ENCODE data around the gene TWSG1.

TWSG1 gene

DNA sequence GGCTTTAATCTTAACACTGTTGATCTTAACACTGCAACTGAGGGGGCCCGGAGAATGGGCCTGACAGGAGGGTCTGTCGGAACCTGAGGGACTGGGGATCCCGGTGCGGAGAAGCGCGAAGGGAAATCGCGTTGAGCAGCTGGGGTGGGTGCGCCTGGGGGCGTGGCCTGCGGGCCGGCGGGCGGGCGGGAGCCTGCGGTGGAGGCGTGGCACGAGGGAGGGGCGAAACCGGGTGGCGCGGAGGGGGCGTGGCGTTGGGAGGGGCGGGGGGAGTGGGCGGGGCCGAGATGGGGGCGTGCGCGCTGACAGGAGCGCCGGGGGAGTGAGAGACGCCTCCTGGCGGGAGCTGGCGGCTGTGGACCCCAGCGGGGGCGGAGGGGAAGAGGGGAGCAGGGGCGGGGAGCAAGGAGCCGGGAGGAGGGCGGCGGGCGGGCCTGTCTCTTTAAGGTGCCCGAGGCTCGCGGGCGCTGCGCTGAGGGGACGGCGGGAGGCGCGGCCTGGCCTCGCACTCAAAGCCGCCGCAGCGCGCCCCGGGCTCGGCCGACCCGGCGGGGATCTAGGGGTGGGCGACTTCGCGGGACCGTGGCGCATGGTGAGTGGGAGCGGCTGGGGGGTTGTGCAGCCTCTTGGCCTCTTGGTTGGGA, at the start of gene TWSG1:
TWSG1 (plus strand) TSS at position 445 of the 644 bp plus-strand sequence. CDS start 2,457 bp downstream, outside the sequence.
- no peak for DNase-seq

DNA sequence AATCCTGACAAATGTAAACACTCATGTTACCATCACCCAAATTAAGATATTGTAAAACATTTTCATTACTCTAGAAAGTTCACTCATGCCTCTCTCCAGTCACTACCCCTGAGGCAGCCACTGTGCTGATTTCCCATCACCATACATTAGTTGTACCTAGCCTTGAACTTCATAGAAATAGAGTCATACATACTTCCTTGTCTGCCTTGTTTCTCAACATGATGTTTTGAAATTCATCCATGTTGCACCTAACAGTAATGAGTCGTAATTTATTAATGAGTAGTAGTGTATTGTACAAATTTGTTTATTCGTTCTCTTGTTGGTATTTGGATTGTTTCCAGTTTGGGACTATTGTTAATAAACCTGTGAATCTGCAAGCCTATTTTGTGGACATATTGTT, 49.0 kb upstream of the TWSG1 start:
- DNase-seq: no peak

DNA sequence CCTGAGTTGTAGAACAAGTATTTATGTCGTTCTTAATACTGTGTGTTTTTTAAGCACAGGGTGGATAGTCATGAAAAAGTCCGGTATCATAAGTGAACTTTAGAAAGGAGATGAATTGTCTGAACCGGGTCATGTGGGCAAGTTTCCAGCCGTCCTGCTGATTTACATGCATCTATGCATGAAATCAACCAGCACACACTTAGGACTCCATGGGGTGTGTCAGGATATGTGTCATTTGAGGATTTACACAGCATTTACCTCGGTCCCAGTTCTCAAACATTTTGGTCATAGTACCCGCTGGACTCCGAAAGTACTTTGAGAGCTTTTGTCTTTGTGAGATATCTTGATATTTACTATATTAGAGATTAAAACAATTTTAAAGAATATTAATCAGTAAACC, 47.5 kb upstream of the TWSG1 start:
- no peak for DNase-seq

DNA sequence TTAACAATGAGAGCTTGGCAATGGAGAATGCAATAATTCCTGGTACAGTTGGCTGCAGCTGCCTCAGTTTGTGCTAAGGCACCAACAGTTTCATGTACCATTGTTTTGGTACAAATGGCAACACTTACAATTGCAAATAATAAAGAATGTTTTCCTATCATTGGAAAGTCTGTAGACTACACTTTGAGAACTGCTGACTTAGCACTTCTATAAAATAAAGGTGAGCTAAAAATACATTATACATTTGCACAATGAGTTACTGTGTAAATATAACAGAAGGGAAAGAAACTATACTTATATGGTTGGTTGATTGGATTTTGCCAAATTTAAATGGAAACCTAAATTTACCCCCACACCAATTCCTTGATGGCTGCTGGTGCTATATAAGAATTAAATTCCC, 44.9 kb upstream of the TWSG1 start:
- no peak for DNase-seq

DNA sequence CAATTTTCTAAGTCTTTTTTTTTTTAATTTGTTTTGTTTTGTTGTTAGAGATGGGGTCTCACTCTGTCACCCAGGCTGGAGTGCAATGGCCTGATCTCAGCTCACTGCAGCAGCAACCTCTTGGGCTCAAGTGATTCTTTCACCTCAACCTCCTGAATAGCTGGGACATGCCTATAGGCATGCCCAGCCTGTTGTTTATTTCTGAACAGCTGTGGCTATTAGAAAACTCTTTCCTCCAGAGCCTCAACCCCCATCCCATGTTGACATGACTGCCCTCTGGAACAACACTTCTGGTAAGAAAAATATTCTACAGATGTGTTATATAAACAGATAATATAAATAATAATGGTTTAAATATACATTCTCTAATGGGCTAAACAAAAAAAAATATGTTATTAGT, 44.4 kb upstream of the TWSG1 start:
- DNase-seq: no peak

DNA sequence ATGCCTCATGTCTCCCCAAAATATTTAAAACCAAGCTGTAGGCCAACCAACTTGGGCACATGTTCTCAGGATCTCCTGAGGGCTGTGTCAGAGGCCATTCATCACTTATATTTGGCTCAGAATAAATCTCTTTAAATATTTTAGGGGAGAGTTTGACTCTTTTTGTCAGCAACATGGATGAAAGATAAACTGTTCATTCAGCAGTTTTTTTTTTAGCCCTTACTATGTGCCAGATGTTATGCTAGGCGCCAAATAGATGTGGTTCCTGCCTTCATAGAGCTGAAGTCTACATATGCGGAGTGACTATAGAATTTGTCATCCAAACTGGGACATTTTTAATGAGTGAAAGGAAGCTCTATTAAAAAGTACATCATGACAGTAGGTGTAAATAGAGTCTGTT, 42.5 kb upstream of the TWSG1 start:
- DNase-seq: no peak

DNA sequence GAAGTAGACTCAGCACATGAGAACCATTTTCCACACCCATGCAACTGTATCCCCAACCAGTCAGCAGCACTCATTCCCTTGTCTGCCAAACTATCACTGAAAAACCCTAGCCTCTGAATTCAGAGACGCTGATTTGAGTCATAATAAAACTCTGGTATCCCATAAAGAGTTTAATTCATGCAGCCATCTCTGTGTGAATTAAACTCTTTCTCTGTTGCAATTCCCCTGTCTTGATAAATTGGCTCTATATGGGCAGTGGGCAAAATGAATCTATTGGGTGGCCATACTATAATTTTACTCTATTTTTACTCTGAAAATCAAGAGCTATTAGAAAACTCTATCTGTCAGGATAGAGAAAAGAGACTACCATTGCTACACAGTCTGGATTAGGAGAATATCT, 40.6 kb upstream of the TWSG1 start:
- DNase-seq: no peak

DNA sequence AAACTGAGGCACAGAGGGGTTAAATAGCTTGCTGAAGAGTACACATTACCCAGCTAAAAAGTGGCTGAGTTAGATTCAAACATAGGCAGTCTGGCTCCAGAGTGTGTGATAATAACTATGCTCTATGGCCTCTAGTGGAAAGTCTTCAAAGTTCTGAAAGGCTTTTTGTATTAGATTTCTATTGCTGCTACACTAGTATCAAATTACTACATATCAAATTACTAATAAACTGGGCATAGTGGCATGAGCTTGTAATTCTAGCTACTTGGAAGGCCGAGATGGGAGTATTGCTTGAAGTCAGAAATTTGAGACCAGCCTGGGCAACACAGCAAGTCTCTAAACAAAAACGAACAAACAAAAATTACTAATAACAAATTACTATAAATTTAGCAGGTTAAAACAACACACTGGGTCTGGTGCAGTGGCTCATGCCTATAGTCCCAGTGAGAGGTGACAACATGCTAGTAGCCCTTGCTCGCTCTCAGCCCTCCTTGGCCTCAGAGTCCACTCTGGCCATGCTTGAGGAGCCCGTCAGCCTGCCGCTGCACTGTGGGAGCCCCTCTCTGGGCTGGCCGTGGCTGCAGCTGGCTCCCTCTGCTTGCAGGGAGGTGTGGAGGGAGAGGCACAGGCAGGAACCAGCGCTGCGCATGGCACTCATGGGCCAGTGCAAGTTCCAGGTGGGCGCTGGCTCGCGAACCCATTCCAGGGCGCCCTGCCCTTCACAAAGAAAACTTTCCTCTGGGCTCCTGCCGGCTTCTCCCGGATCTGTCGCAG, 38.2 kb upstream of the TWSG1 start:
- no peak for DNase-seq

DNA sequence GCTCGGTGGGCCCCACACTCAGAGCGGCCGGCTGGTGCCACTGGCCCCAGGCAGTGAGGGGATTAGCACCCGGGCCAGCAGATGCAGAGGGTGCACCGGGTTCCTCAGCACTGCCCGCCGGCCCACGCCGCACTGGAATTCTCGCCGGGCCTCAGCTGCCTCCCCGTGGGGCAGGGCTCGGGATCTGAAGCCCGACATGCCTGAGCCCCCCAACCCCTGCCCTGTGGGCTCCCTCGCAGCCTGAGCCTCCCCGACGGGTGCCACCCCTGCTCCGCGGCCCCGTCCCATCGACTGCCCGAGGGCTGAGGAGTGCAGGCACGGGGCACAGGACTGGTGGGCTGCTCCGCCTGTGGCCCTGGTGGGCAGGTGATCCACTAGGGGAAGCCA, 37.6 kb upstream of the TWSG1 start:
- no peak for DNase-seq

DNA sequence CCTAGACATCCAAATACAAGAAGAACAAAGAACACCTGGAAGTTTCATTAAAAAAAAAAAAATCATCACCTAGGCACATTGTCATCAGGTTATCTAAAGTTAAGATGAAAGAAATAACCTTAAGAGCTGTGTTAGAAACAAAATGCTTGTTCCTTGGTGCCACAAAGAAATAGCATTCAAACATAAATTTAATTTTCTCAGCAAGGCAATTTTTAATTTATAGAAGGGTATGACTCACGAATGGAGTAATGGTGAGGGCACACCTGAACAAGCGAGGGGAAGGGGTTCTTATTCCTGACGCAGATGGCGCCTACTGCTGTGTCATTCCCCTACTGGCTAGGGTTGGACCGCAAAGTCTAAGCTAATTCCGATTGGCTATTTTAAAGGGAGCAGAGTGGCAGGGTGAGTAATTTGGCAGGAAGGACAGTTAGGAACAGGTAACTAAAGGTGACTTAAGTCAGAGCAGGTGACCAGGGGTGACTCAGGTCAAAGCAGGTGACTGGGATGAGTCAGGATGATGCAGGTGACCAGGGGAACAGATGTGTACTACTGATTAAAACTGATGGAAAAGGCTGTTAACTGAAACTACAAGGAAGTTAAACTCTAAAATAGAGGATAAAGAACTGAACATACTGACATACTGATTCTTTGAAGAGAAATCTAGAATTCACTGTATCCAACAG, 30.0 kb upstream of the TWSG1 start:
- DNase-seq: no peak

DNA sequence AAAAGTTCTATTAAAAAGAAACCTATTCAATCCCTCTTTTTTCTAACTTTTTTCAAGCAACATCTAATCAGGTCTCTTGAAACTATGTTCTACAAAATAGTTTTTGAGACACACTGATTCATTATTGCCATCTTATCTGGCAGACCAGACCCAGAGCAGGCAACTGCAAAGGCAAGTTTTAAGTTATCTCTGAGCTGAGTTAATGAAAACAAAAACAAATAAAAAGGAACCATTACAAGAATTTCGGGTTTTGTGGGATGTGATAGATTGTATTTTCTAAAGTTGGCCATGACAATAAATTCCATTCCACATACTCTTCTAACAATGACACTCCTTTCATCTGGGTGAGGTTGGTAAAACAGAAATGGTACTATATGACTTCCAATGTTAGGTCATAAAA, 15.2 kb upstream of the TWSG1 start:
- no peak for DNase-seq

DNA sequence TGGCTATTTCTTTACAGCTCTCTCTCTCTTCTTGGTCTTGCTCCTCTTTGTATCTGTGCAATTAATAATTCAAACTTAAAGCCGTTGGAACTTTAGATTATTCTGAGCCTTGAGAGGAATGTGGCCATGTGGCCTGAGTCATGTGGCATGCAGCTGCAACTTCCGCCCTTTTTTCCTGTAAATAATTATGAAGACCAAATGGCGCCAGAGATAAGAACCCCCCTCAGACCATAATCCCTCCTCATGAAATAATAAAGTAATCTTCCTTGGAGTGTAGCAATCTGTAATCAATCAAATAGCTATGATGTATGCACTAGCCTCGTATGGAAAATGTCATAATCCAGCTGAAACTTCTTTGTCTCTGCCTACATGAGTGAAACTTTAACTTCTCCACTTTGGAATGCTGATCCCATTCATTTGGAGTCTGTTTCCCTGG, 13.5 kb upstream of the TWSG1 start:
- no peak for DNase-seq

DNA sequence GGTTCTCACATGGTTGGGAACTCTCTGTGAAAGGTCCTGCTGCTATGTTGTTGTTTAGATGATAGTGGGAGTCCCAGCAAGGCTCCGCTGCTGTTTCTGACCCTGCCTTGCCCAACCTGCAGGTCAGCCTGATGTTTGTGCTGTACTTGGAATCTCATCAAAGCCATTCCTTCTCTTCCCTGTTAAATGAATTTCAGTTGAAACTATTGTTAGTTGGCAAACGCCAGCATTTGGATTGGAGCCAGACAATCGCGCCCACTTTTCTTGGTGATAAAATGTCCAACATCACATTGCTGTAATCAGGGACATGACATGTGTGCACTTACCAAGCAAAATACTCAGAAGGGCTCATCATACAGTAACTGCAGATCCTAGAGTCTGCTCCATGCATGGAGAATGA, 12.8 kb upstream of the TWSG1 start:
- DNase-seq: no peak

DNA sequence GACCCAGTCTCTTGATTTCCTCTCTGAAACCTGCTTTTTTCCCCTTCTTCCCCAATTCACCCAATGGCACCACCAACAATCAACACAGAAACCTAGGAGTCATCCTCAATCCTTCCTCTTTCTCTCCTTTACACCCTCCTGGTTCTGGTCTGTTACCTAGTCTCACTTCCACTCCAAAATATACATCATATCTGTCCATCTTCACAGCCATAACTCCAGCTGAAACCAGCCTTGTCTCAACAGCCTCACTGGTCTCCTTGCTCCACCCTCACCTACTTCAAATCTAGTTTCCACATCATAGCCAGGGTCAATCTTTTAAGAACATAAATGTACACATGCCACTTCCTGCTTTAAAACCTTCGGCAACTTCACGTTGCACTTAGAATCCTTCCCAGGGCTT, 11.8 kb upstream of the TWSG1 start:
- no peak for DNase-seq

DNA sequence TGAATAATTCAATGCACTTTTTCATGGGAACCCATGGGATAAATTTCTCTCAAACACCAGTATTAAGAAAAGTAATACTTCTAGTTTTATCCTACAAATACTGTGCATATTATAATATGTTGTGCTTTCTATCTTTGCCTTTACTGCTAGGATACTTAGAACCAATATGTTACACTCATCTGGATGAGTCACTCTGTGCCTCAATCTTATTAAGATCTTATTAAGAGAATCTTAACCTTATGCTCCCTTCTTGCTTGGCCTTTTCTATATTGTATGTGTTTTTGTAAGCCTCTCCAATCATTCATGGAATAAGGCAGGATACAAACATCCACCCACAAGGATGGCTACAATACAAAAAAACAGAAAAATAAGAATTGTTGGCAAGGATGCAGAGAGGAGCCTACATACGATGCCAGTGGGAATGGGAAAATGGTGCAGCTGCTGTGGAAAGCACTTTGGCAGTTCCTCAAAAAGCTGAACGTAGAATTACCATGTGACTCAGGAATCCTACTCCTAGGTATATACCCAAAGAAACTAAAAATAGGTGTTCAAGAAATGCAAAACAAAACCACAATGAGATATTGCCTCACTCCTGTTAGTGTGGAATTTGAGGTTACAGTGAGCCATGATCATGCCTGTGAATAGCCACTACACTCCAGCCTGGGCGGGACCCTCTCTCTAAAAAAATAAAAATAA, 10.7 kb upstream of the TWSG1 start:
- DNase-seq: no peak

DNA sequence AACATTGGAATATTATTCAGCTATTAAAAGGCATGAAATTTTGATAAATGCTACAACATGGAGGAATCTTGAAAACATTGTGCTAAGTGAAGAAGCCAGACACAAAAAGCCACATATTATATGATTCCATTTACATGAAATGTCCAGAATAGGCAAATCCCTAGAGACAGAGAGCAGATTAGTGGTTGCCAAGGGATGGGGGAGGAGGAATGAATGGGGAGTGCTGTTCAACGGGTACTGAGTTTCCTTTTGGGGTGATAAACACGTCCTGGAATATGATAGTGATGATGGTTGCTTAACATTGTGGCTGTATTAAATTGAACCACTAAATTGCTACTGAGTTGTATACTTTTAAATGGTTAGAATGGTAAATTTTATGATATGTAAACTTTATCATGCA, 8.9 kb upstream of the TWSG1 start:
- no peak for DNase-seq

DNA sequence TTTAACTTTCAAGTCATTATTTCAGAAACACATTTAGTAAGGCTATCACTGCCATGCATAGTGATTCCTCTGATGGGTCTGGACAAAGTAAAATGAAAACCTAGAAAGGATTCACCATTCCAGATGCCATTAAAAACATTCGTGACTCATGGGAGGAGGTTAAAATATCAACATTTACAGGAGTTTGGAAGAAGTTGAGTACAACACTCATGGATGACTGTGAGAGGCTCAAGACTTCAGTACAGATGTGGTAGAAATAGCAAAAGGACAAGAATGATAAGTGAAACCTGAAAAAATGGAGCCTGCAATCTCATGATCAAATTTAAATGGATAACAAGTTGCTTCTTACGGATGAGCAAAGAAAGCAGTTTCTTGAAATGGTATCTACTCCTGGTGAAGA, 5.8 kb upstream of the TWSG1 start:
- no peak for DNase-seq

DNA sequence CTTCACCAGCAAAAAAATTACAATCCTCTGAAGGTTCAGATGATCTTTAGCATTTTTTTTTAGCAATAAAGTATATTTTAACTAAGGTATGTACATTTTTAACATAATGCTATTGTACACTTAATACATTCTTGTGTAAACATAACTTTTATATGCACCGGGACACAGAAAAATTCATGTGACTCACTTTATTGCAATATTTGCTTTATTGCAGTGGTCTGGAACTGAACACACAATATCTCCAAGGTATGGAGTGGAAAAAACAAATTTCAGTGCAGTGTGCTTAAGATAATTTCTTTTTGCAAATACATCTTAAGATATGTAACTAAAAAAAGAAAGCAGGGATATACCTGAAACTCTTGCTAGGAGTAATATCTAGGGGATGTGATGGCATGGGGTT, 5.1 kb upstream of the TWSG1 start:
- DNase-seq: no peak

DNA sequence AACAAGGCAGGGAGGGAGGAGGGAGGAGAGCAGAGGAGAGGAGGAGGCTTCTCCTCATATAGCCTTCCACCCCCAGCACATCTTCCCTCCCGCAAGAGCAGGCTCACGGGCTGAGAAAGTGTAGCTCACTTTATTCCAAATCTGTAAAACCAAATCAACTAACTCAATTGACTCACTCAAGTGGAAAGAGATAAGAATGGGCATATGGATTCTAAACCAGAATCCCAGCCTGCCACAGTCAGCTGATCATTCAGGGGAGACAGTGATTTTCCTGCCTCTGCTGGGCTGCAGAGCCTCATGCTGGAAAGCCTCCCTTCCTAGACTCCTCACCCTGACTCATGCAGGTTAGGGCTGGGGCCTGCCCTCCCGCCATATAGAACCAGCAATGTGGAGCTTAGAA, 4.2 kb upstream of the TWSG1 start:
- DNase-seq: no peak

DNA sequence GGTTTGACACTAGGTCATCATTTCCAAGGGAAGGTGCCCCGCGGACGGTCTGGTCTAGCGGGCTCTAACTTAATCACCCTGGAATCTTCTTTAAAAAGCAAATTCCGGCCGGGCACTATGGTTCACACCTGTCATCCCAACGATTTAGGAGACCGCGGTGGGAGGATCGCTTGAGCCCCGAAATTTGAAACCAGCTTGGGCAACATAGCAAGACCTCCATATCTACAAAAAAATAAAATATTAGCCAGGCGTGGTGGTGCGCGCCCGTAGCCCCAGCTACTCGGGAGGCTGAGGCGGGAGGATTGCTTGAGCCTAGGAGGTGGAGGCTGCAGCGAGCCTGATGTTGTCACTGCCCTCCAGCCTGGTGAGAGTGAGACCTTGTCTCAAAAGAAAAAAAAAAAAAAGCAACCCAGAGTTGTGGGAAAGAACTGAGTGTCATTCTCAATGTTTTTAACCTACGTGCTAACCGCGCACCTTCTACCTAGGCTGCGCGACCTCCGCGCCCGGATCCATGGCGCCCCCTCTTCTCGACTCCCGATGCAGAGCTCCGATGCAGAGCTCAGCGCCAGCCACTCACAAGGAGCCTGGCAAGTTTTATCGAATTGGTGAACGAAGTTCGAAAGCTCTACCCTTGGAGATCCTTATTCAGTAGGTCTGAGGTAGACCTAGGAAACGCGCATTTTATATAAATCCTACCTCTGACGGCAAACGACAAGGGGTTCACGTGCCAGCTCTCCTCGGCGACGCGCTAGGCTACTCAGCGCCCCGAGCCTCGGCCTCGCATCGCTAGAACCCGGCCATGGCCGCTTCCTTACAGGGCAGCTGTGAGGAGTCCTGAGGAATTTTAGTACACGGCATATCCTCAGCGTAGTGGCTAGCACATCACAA, 888 bp upstream of the TWSG1 start:
- DNase-seq: no peak

DNA sequence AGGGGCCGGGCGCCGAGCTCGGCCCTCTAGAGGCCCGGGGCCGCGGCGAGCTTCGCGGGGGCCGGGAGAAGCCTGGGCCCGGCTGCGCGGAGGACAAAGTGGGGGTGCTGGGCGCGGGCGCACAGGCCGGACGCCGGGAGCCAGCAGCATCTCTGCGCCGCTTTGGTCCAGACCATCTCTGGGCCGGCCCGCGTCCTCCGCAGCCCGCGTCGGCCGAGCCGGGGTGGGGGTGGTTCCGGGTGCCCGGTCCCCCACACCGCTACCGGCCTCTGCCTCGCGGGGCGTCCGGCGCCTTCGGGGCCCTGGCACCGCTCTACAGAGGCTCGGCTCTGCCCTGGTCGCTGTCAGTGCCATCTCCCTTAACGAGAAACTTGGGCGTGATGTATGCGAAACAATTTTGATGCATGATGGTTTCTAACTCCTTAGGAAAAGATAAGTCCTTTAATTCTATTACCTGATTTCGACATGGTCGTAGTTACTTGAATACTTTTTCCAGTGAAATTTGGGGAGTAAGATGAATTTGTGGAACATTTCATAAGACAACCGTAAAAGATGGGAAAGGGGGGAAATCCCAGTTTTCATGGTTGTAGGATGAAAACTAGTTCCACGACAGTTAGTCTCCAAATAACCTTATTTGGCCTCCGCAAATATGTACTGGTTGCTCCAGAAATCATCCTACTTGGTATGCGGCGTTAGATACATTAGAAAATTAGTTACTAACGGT, 562 bp downstream of the TWSG1 start:
- DNase-seq: no peak

DNA sequence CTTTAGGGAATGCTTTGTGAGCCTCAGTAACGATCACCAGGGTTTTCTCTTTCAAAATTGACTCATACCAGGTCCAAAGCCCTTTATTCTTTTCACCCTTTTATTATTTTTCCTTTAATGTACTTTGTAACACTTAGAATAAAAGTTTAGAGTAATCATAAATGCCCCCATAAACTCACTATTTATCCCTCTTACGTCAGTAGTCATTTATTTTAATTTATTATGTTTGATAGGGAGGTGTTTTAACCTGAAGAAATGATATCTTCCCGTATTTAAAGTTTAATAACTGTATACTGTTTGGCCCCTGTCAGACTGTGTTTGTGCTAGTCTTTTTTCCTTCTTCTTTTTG, 1.1 kb downstream of the TWSG1 start:
- no peak for DNase-seq
